HG03521 (cell line): ENCODE data around the gene PYGB.

ENCODE experiments used
- ATAC-seq: cut with Tn5 transposase; IDR thresholded peaks from one replicate; pipeline ENCODE4 v1.9.1; 2021; ENCODE audit warnings: mild to moderate bottlenecking, moderate library complexity; ENCODE audit not compliant: unreplicated experiment

PYGB gene

GRCh38 chr20:25293910-25294458 lies 46.1 kb downstream of the PYGB start:
- ATAC-seq = no peak

GRCh38 chr20:25294459-25295385 lies 46.8 kb downstream of the PYGB start:
- ATAC-seq = no peak

GRCh38 chr20:25295386-25296093 lies 47.7 kb downstream of the PYGB start:
- ATAC-seq = no peak

GRCh38 chr20:25296094-25297093 lies 48.5 kb downstream of the PYGB start:
- no peak for ATAC-seq

GRCh38 chr20:25297141-25297905 lies 49.4 kb downstream of the PYGB start:
- ATAC-seq = no peak

GRCh38 chr20:25299806-25300205 lies 51.9 kb downstream of the PYGB start:
- ATAC-seq = no peak

- no peak for ATAC-seq
Measured at GRCh38 chr20:25300496-25301170, 52.7 kb downstream of the PYGB start.

- no peak for ATAC-seq
Measured at GRCh38 chr20:25301357-25301920, 53.6 kb downstream of the PYGB start.

GRCh38 chr20:25302596-25302995 lies 54.7 kb downstream of the PYGB start:
- no peak for ATAC-seq

- ATAC-seq = no peak
Measured at GRCh38 chr20:25303292-25304024, 55.6 kb downstream of the PYGB start.

- ATAC-seq = no peak
Measured at GRCh38 chr20:25304025-25304549, 56.2 kb downstream of the PYGB start.

GRCh38 chr20:25306991-25307903 lies 59.4 kb downstream of the PYGB start:
- ATAC-seq = no peak

GRCh38 chr20:25308083-25308491 lies 60.2 kb downstream of the PYGB start:
- no peak for ATAC-seq

GRCh38 chr20:25308671-25309394 lies 60.9 kb downstream of the PYGB start:
- ATAC-seq = no peak

GRCh38 chr20:25309395-25310267 lies 61.7 kb downstream of the PYGB start:
- ATAC-seq = no peak
